Fibroblast of skin of back (primary cell): ENCODE results near the gene CACNB4.

Experiments
- DNase-seq: peaks from one replicate; pipeline ENCODE4 v3.0.0-alpha.2; 2013

CACNB4 gene

DNA sequence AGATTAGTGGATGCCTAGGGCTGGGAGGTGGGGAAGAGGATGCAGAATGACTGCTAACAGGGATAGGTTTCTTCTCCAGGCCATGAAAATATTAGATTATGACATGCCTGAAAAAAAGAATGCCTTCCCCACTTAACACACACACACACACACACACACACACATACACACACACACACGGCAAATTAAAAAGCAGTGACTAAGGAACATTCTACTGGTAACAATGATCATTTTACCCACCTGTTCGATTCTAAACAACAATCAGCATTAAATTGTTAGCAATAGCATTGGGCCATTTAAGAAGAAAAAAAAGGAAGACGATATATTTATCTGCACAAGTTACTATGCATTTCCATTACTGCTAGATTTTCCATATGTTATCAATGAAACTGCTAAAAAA is 10.8 kb downstream of the CACNB4 start:
- no peak for DNase-seq

- no peak for DNase-seq
Observed at GRCh38 chr2:152086231-152086630, 12.6 kb downstream of the CACNB4 start.

GRCh38 chr2:152084076-152084475 is 14.8 kb downstream of the CACNB4 start:
- DNase-seq, result no peak

DNA sequence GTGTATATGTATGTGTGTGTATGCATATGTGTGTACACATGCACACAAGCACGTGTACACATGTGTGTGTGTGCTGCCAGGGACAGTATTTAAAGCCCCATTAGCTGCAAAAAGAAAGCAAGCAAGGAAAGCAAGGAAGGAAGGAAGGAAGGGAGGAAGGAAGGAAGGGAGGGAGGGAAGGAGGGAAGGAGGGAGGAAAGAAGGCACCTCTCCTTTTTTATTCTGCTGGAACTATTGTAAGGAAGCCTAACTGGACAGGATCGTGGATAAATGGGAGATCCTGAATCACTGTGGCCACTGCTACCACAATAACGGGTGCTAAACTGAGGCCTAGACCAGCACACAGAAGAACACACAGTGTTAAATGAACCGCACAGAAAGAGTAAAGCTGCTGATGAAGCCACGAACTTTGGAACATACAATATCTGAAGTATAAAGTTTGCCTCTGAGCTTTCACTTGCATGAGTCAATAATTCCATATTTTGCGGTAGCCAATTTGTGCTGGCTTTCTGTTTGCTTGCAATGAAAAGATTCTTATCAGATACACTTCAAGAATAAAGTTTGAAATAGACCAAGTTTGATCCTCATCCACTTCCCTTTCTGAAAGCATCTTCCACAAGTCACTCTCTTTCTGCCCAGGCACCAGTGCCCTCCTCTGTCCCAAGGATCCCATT is 15.5 kb downstream of the CACNB4 start:
- no peak for DNase-seq

DNA sequence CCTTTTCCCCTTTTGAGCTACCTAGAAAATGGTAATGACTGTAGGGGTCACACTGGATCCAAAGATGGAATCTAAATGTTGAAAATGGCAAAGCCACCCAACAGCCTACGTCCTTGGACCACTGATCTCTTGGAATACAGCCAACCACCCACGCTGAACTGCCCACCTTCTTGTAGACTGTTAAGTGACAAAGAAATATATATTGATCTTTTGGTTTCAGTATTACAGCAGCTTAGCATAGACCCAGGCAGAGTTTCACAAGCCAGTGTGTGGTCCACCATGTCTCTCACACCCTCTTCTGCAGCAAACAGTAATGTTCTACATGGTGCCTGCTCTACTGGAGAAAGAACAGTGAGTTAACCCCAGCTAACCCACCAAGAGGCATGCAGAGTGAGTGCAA is 20.2 kb downstream of the CACNB4 start:
- no peak for DNase-seq

DNA sequence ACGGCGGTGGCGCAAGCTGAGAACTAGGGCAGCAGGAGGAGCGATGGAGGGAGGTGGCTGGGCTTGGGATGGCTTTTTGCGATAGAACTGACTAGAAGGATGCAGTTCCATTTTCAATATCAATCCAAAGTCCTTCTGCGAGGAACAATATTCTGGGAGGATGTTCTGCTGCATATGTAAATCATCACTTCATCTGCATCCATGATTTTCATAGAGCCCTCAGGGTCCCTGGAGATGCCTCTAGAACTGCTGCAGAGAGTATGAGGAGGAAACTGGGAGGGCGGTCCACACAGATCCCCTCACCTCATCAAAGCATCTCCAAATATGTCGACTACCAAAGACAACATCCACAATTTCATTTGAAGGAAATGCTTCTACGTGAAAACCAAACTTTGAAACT is 20.8 kb downstream of the CACNB4 start:
- no peak for DNase-seq

DNA sequence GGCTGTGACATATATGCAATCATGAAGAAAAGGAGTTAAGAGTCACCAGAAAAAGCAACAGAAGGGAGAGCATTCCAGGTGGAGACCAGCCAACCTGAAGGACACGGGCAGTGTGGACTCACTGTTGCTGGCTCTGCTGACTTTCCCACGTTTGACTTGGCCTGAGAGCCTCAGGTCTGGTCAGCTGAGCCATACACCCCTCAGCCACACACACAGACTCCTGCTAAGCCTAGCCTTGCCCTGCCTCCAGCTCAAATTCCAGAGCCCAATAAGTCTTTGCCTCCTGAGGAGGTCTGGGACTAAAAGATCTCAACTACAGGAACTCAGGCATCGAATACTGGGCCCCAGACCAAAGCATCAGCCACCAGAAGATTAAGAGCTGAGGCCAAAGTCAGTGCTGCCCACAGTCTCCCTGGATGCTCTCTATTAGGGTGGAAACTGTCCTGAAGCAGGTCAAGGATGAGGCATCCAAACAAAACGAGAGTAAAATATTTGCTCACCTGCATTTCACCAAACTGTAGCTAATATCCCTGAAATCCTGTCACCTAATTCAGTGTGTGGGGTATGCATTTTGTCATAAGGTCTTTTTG is 23.3 kb downstream of the CACNB4 start:
- no peak for DNase-seq

- DNase-seq, result peak; percentile 33
Observed at GRCh38 chr2:152072011-152072410, 26.8 kb downstream of the CACNB4 start.

GRCh38 chr2:152071518-152071917 is 27.3 kb downstream of the CACNB4 start:
- DNase-seq, result no peak

GRCh38 chr2:152071092-152071491 is 27.8 kb downstream of the CACNB4 start:
- no peak for DNase-seq

- no peak for DNase-seq
Observed at GRCh38 chr2:152068226-152068625, 30.6 kb downstream of the CACNB4 start.

DNA sequence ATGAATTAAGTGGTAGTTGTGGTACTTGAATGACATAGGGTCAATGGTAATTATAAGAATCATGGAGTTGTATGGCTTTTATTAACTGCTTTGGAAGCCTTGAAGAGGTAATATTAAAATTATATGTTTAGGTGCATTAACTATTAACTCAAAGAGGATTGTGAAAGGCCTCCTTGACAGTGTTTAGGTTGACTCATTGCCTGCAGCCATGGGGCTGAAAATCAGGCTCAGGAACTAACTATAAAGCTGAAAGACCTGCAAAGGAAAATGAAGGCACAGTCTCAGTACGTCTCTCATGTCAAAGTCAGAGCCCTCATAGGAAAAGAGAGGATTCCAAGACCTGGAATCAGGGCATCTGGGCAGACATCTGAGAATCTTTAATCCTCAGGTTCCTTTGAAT is 31.0 kb downstream of the CACNB4 start:
- DNase-seq, result no peak

GRCh38 chr2:152065945-152066344 is 32.9 kb downstream of the CACNB4 start:
- no peak for DNase-seq

GRCh38 chr2:152064001-152064400 is 34.8 kb downstream of the CACNB4 start:
- DNase-seq, result no peak

DNA sequence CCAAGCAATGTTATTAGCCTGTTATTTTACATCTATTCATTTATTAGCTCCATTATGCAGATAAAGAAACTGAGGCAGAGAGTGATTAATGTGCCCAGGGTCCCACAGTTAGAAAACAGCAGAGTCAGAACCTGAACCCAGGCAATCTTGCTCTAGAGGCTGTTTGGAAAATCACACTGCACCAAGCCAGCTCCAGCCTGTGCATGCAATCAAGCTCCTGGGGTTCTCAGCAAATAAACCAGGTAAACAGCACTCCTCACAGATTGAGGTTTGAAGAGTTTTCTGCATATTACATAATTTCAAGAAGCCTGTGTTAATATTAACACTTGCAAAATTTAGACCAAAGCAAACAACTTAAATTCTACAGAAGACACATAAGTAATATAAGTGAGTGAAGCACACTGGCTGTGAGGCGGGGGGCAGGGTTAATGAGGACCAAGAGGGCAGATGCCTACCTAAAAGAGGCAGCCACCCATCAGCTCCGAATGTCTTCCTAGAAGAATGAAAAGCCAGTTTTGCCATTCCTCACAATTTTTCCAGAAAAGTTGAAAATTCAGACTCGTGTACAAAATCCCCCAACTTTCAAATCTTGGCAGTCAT is 35.4 kb downstream of the CACNB4 start:
- DNase-seq, result no peak

DNA sequence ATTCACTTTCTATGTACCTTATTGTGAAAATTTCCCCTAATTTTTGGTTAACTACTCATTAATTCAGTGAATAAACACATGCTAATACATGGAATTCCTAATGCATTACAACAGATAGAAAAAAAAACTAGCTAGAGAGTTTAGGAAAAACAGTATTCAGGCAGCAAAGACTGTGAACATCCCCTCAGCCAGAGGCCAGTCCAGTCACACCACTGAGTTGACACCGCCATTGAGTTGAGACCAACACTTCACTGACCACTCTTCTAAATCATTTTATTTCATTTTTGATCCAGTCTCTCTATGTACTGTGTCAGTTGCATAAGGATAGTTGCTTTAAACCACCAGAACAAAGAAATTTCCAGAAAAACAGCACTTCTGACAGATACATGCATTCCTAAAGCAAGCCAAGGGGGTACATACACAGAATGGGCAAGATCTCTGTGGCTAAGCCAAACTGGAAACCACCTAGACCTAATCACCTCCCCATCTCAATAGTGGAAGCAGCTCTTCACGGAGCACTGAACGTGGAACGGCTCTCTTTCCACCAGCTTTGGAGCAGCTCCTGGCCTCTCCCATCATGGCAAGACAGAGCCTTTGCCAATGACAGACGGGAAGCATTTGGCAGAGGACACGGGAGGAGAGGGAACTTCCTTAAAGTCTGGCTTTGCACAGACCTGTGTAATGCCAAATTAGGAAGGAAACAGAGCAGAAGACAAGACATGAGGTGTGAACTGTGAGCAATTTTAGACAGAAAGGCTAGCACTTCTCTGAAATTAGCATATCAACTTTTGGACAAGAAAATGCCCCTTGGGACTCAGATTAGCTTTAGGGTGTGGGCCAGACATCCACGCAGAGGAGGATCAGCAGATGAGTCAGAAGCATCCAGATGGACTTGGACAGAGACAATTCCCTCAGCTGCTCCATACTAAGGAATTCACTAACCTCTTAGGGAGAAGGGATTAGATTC is 36.4 kb downstream of the CACNB4 start:
- DNase-seq, result peak; percentile 95

GRCh38 chr2:152061383-152061782 is 37.5 kb downstream of the CACNB4 start:
- DNase-seq, result no peak

GRCh38 chr2:152058655-152059054 is 40.2 kb downstream of the CACNB4 start:
- DNase-seq, result no peak

DNA sequence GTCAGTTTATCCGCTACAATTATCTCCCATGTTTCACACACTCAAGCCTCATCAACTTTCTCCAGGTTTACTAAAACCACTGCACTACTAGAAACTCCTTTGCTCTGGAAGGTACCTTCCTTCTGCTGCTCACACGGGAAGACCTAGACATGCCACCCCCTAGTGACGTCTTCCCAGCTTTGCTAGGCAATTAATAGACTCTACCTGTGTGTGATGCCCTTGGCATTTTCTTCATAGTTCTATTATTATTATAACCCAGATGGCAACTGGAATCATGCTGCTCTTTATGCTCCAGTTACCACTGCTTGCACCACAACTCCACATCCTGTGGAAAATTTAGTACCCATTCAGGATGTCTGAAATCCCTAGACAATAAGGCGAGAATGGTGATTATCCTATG is 42.4 kb downstream of the CACNB4 start:
- no peak for DNase-seq

DNA sequence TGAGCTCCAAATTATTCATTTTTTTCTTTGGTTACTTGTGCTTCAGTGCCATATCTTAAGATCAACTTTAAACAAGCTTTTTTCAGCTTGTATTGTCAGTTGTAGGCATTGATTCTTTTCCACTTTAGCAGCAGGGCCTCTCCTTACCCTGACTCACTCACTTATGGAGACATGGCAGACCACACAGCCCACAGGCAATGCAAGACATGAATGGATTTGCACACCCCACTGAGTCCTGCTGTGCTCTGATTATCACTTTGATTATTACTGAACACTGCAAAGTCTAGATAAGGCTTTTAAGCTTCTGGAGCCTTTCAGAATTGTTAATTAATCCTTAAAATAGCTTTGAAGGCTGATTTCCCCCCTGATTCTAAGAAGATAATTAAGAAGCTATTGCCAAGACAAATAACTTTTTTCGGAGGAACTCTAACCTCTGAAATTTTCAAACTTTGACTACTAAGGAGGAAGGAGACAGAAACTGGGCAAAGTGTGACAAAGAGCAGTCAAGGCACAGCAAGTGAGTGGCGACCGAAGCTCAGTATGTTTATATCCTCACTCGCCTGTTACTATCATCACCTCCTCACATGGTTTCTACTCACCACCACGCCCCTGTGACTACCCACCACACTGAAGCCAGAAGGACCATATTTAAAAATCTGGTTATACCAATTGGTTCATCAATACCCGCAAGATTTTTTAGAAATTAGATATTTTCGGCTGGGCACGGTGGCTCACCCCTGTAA is 43.3 kb downstream of the CACNB4 start:
- DNase-seq, result peak; percentile 44

DNA sequence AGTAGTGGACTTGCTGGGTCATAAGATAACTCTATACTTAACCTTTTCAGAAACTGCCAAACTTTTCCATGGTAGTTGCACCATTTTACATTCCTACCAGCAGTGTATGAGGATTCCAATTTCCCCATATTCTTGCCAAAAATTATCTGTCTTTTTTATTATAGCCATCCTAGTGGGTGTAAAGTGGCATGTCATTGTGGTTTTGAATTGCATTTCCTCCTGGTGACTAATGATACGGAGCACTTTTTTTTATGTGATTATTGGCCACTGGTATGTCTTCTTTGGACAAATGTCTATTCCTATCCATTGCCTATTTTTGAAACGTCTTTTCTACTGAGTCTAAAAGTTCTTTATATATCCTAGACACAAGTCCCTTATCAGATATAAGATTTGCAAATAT is 44.3 kb downstream of the CACNB4 start:
- peak; percentile 96 for DNase-seq

- DNase-seq, result no peak
Observed at GRCh38 chr2:152051436-152051835, 47.4 kb downstream of the CACNB4 start.
